HEK293T (cell line): ENCODE data around the gene FCAR.

ENCODE experiments used
- ARNT ChIP-seq: fragments of 450-650 bp; IDR thresholded peaks from 2 replicates; pipeline ENCODE4 v1.6.1; 2017; ENCODE audit warnings: mild to moderate bottlenecking
- BHLHE40 ChIP-seq: fragments of 450-650 bp; IDR thresholded peaks from 2 replicates; pipeline ENCODE4 v1.6.1; 2016; ENCODE audit warnings: mild to moderate bottlenecking, moderate library complexity, borderline replicate concordance
- FOXK2 ChIP-seq: fragments of 450-650 bp; IDR thresholded peaks from 2 replicates; pipeline ENCODE4 v1.6.1; 2016; ENCODE audit warnings: mild to moderate bottlenecking
- LEF1 ChIP-seq: fragments of 450-650 bp; IDR thresholded peaks from 2 replicates; pipeline ENCODE4 v1.6.1; 2017; ENCODE audit warnings: mild to moderate bottlenecking, borderline replicate concordance

DNA sequence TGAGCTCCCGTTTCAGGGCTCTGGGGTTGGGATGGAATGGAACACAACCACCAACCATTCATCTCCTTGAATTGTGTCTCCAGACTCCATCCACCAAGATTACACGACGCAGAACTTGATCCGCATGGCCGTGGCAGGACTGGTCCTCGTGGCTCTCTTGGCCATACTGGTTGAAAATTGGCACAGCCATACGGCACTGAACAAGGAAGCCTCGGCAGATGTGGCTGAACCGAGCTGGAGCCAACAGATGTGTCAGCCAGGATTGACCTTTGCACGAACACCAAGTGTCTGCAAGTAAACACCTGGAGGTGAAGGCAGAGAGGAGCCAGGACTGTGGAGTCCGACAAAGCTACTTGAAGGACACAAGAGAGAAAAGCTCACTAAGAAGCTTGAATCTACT lies 15.5 kb downstream of the FCAR start:
- no peak for TF ChIP-seq ARNT
- TF ChIP-seq BHLHE40: no peak
- TF ChIP-seq FOXK2: no peak
- no peak for TF ChIP-seq LEF1
